HG03378 (cell line): ENCODE data around the gene P4HA3.

ENCODE experiments used
- ATAC-seq: cut with Tn5 transposase; IDR thresholded peaks from one replicate; pipeline ENCODE4 v1.9.1; 2021; ENCODE audit warnings: mild to moderate bottlenecking, moderate library complexity; ENCODE audit not compliant: unreplicated experiment

P4HA3 gene

GRCh38 chr11:74318241-74318932 is 6.9 kb upstream of the P4HA3 start:
- ATAC-seq: no peak

- no peak for ATAC-seq
Observed at GRCh38 chr11:74316772-74317505, 5.5 kb upstream of the P4HA3 start.

- no peak for ATAC-seq
Observed at GRCh38 chr11:74312326-74312725, 886 bp upstream of the P4HA3 start.

DNA sequence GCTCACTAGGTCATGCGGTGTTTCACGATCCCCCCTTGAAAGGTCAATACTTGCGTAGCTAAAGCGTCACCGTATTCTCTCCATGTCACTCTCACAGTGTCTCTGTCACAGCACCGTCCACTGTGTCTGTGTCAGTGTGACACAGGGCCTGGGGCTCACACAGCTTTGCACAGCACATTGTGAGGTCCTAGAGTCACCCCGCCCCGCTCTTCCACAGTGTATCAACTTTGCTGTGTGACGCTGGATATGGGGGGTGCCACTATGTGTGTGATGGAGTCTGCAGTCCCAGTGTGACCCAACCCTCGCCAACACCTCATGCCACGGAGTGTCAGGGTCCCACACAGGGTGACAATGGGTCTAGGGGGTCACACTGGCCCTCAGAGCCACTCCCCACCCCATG is 583 bp downstream of the P4HA3 start:
- no peak for ATAC-seq

- no peak for ATAC-seq
Observed at GRCh38 chr11:74307434-74307833, 4.0 kb downstream of the P4HA3 start.

- no peak for ATAC-seq
Observed at GRCh38 chr11:74306435-74307175, 4.8 kb downstream of the P4HA3 start.

GRCh38 chr11:74299015-74299414 is 12.4 kb downstream of the P4HA3 start:
- ATAC-seq: no peak

GRCh38 chr11:74297484-74297883 is 14.0 kb downstream of the P4HA3 start:
- ATAC-seq: no peak

DNA sequence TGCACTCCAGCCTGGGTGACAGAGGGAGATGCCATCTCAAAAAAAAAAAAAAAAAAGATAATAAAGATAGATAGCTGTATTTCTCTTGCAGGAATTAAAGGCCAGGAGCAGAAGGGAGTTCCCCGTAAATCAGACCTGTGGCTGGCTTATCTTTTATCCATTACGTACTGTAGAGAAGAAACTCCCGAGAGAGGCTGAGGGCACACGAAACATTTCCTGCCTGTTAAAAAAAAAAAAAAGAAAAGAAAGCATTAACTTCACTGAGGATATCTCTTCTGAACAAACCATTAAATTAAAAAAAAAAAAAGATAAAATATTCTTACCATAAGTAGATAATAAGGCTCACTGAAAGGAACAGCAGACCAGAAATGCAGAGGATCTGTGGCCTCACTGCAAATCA is 22.5 kb downstream of the P4HA3 start:
- no peak for ATAC-seq

DNA sequence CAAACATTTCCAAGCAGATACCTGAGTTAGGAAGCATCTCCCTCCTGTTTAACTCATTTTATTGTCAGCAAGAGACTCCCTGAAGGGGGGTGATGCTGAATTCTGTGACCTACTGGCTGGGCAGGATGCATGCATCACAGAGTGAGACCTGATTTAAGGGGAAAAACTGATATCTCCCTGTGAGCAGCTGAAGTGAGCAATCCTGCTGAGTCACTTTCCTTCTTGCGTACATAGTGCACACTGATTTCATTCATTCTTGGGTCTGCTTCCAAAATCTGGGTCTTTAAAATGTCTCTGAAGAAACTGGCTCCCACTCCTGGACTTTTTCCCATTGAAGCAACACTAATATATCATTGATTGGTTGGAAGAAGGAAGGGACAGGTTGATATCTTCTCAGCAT is 23.3 kb downstream of the P4HA3 start:
- no peak for ATAC-seq

GRCh38 chr11:74284466-74284865 is 27.0 kb downstream of the P4HA3 start:
- no peak for ATAC-seq

DNA sequence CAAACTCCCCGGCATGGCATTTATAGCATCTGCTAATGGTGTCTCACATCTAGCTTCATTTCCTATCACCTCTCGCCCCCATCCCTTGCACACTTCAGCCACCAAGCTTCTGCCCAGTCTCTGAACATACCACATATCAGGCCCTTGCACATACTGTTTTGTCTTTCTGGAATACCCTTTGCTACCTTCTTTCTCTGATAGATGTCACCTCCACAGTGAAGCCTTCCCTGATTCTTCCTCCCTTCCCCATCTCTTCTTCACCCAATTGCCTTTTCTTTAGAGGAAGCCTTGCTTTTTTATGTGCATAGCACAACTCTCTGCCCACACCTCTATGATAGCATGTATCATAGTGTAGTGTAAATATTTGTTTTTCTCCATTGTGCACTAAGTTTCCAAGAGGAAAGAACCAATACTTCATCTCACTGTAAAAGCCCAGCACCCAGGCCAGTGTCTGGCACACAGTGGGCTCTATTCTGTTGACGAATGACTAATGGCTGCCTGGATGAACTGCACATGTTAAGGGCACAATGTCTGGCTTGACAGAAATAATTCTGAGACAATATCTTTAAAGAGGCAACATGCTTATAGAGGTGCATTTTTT is 27.8 kb downstream of the P4HA3 start:
- ATAC-seq: no peak

- ATAC-seq: no peak
Observed at GRCh38 chr11:74282914-74283371, 28.5 kb downstream of the P4HA3 start.

- no peak for ATAC-seq
Observed at GRCh38 chr11:74282421-74282820, 29.0 kb downstream of the P4HA3 start.

DNA sequence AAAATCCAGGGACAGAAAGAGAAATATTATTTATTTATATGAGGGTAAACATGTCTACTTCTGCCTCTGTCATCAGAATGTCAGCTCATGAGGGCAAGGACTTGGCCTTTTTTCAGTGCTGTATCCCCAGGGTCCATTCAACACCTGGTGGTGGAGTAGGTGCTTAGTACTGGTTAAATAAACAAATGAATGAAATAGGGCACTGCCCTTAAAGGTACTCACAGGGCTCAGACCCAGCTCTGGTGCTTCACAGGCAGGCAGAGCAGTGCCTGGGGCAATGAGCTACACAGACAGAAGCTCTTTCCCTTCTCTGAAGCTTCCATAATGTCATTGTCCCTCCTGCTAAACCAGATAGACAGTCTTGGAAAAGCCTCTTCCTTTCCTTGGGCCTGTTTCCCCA is 30.9 kb downstream of the P4HA3 start:
- no peak for ATAC-seq

- no peak for ATAC-seq
Observed at GRCh38 chr11:74279256-74279655, 32.2 kb downstream of the P4HA3 start.

- no peak for ATAC-seq
Observed at GRCh38 chr11:74278721-74279161, 32.7 kb downstream of the P4HA3 start.

GRCh38 chr11:74278103-74278502 is 33.3 kb downstream of the P4HA3 start:
- no peak for ATAC-seq

DNA sequence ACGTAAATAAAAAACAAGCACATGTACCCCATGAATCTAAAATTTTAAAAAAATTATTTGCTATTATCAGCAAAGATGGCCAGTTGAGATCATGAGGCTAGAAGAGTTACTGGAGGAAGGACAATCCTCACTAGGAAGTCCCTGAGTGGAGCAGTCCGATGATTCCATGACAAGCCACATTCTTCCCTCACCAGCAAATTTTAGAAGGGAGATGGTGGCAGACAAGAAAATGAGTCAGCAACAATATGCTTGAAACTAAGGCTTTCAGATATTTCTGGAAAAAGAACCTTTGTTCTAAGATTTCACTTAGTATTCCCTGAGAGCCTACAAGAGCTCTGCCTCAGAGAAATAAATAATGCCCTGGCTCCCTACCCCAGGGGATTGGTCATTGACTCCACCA is 34.9 kb downstream of the P4HA3 start:
- ATAC-seq: no peak

GRCh38 chr11:74272276-74272675 is 39.2 kb downstream of the P4HA3 start:
- no peak for ATAC-seq

DNA sequence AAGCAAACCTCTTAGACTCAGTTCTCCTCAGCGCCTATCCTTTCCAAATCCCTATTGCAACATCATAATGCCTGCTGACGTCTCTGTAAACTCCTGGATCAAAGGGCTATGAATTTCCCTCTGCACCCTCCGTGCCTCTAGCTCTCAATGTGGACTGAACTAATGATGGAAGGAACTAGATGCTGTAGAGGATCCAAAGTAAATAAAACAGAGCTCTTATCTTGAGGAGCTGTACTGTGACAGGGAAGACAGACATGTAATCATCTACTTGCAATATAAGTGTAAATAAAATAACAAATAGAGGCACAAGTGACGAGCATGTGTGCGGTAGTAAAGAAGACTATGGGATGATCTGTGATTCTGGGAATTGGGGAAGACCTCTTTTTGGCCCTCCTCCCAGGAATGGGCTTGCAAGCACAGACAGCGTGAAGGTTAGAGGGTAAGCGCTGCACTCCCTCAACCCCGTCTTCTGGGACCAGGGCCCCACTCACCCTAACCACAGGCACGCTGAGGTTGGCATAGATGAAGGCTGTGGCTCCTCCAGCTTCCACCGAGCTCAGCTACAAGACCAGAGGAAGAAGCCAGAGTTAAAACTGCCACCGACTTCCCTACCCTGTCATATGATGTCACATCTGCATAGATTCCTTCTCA is 42.2 kb downstream of the P4HA3 start:
- no peak for ATAC-seq
